ENCODE measurements around the gene PTPRD. TPM values are rescaled to one million over a fixed set of nuclear protein-coding genes. Genes with fewer than 3 reads are reported as not detected.
A peak's percentile ranks its signal among the peaks of the same experiment; 100 is the strongest.

PTPRD gene
- total RNA-seq, 4 donors from 2014 or later, result 19.6 to 78.9 (median 45.6) TPM

DNA sequence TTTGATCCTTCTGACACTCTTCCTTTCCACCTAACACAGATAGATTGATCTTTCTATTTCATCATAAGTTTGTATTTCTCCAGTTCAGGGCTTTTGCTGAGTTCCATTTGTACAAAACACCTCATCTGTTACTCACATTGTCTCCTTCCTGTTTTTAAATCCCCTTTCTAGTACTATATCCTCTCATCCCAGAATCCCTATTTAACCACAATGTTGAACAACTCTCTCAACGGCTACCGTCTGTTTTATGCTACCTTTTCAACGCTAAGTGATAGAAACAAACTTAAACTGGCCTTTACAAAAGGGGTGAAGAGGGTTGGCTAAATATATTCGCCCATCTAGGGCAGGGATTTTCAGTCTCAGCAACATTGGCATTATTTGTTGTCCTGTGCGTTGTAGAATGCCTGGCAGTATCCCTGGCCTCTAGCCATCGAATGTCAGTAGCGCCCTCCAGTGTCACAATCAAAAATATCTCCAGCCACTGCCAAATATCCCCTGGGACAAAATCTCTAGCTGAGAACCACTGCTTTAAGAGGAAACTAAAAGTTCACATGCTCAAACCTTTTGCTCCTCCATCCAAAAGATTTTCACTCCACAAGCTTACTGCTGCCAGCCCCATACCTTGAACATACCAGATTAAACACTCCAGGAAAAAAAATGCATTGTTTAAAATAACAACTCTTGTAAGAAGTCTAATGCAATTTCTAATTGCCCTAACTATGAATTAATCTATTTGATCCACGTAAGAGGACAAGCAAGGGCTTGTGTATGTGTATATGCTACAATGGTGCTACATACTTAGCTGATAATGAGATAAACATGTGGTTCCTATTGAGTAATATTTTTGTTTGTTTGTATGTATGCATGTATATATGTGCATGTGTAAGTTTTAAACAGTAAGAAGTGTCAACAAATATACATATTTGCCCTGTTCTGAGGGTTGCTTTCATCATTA lies 344.0 kb downstream of the PTPRD start:
- intact Hi-C loops (cut with DNase I), result no loop called here
- H3K27ac ChIP-seq, result no peak overlapping the region
- H3K9me3 ChIP-seq, result no peaks in the 10 kb centered on the region
- H3K4me3 ChIP-seq (replicated peaks in 1 of 3), result no peak overlapping the region
- peaks cover 0 to 4% of the 10 kb centered on the region in 2 donors for H3K4me1 ChIP-seq
- TF ChIP-seq, protein P1, sequence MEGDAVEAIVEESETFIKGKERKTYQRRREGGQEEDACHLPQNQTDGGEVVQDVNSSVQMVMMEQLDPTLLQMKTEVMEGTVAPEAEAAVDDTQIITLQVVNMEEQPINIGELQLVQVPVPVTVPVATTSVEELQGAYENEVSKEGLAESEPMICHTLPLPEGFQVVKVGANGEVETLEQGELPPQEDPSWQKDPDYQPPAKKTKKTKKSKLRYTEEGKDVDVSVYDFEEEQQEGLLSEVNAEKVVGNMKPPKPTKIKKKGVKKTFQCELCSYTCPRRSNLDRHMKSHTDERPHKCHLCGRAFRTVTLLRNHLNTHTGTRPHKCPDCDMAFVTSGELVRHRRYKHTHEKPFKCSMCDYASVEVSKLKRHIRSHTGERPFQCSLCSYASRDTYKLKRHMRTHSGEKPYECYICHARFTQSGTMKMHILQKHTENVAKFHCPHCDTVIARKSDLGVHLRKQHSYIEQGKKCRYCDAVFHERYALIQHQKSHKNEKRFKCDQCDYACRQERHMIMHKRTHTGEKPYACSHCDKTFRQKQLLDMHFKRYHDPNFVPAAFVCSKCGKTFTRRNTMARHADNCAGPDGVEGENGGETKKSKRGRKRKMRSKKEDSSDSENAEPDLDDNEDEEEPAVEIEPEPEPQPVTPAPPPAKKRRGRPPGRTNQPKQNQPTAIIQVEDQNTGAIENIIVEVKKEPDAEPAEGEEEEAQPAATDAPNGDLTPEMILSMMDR (IDR thresholded peaks at IDR 0.05), result peak in 3 of 6 experiments; percentile 24 to 42 (median 38)
- no peak for TF ChIP-seq POLR2A (IDR thresholded peaks at IDR 0.05)
- 22 to 30% methylated on average over 8 of the region's 8 CpGs for WGBS, 2 donors
- no peaks in the 10 kb centered on the region for H3K27me3 ChIP-seq
- DNase-seq, result peak in 1 of 2 donors; percentile 23
- no peaks in the 10 kb centered on the region for H3K36me3 ChIP-seq

DNA sequence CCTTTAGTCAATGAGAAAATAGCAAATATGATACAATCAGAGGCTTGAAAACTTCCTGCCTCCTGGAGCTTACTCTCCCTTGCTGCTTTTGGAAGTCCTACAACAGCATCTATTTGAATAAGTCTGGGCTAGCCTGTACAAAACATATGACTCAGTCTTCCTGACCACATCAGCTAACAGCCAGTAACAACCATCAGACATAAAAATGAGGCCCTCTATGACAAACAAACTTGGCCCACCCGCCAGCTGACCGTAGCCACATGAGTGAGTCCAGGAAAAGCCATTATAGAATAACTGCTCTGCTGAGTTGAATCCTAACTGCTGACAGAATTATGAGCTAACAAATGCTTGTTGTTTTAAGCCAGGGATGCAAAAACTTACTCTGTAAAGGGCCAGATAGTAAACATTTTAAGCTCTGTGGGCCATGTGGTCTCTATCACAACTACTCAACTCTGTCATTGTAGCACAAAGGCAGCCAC lies 347.6 kb downstream of the PTPRD start:
- no peaks in the 10 kb centered on the region for H3K4me1 ChIP-seq
- no peaks in the 10 kb centered on the region for H3K36me3 ChIP-seq
- WGBS, 2 donors, result 71 to 73% methylated on average over 2 of the region's 2 CpGs
- TF ChIP-seq, protein P1 (IDR thresholded peaks at IDR 0.05), result no peak
- no peak for TF ChIP-seq POLR2A (IDR thresholded peaks at IDR 0.05)
- H3K27me3 ChIP-seq, result no peaks in the 10 kb centered on the region
- H3K9me3 ChIP-seq, result no peaks in the 10 kb centered on the region
- no peak overlapping the region for H3K4me3 ChIP-seq (replicated peaks in 1 of 3)
- DNase-seq, result no peak
- intact Hi-C loops (cut with DNase I), result no loop called here
- H3K27ac ChIP-seq, result no peak overlapping the region

DNA sequence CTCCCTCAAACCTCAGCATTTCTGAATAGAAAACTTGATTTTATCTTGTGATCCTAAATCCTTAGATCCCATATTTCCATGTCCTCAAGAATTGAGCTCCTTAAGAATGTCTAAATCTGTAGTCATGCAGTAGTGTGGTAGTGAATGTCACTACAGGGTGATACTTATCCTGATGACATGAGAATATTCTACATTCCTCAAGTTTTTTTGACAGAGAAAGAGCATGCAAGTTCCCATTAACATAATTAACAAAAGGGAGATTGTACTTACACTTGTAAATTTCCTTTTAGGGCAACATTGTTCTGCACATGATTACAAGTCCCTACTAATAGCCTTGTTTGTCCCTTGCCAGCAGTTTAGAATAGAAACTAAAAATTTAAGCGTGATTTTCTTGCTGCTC lies 352.3 kb downstream of the PTPRD start:
- no peaks in the 10 kb centered on the region for H3K9me3 ChIP-seq
- TF ChIP-seq, protein P1 (IDR thresholded peaks at IDR 0.05), result no peak
- no peak for TF ChIP-seq POLR2A (IDR thresholded peaks at IDR 0.05)
- no peak overlapping the region for H3K27ac ChIP-seq
- intact Hi-C loops (cut with DNase I), result no loop called here
- no peak for DNase-seq
- no peaks in the 10 kb centered on the region for H3K4me1 ChIP-seq
- WGBS, 2 donors, result 80 to 84% methylated on average over 1 of the region's 1 CpG
- H3K27me3 ChIP-seq, result no peaks in the 10 kb centered on the region
- no peaks in the 10 kb centered on the region for H3K36me3 ChIP-seq
- H3K4me3 ChIP-seq (replicated peaks in 1 of 3), result no peak overlapping the region

DNA sequence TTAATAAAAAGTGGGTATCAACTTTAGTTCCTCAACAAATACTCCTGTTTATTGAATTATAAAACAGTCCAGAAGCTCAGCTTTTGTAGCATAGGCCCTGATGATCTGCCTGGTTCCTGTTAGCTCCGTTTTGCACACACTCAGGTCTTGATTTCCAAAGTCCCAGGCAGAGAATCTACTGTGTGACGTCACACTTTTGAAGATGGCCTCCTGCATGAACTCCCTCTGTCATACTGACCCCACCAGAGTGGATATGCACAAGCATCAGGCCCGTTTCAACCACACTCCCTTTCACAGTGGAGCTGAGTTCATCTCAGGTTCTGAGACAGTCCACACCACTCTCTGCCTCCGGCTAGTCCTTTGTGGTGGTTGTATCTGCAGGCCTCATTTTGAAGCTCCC lies 353.1 kb downstream of the PTPRD start:
- no peak overlapping the region for H3K4me3 ChIP-seq (replicated peaks in 1 of 3)
- no peak for DNase-seq
- TF ChIP-seq, protein P1 (IDR thresholded peaks at IDR 0.05), result no peak
- no peak for TF ChIP-seq POLR2A (IDR thresholded peaks at IDR 0.05)
- no peaks in the 10 kb centered on the region for H3K9me3 ChIP-seq
- H3K27ac ChIP-seq, result no peak overlapping the region
- no peaks in the 10 kb centered on the region for H3K36me3 ChIP-seq
- 83 to 92% methylated on average over 4 of the region's 4 CpGs for whole genome bisulfite sequencing, 2 donors
- H3K27me3 ChIP-seq, result no peaks in the 10 kb centered on the region
- no peaks in the 10 kb centered on the region for H3K4me1 ChIP-seq
- intact Hi-C loops (cut with DNase I), result no loop called here

DNA sequence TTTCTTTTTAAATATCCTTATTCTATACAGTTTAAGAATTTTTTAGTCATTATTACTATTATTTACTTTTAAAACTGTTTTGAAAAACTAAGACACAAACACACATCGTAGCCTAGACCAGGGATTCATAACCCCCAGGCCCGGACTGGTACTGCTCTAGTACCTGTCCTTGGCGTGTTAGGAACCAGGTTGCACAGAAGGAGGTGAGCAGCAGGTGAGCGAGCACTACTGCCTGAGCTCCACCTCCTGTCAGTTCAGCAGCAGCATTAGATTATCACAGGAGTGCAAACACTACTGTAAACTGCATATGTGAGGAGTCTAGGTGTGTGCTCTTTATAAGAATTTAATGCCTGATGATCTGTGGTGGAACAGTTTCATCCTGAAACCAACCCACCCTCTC lies 357.0 kb downstream of the PTPRD start:
- intact Hi-C loops (cut with DNase I), result no loop called here
- WGBS, 2 donors, result 92 to 93% methylated on average over 4 of the region's 4 CpGs

More for the DNA sequence above, 357.0 kb downstream of the PTPRD start:
- TF ChIP-seq, protein P1 (IDR thresholded peaks at IDR 0.05), result no peak
- TF ChIP-seq POLR2A (IDR thresholded peaks at IDR 0.05), result no peak
- Histone ChIP-seq H3K27ac (no peak overlapping the region), H3K27me3 (no peaks in the 10 kb centered on the region), H3K4me3 (replicated peaks in 1 of 3) (no peak overlapping the region), H3K4me1 (no peaks in the 10 kb centered on the region), H3K9me3 (no peaks in the 10 kb centered on the region), H3K36me3 (no peaks in the 10 kb centered on the region)
- DNase-seq, result no peak

Measured in thyroid gland (tissue), 4 donors.